GM18520 (cell line): Measurements from ENCODE around the gene DGCR2.
"Not testable (repeated sequence)": the region's sequence is repeated elsewhere in the genome, so short reads cannot be mapped to it uniquely, and the experiment has no call there.

Experiments
- ATAC-seq: cut with Tn5 transposase; IDR thresholded peaks from one replicate; pipeline ENCODE4 v1.9.1; 2021; ENCODE audit not compliant: unreplicated experiment

The DGCR2 gene, protein sequence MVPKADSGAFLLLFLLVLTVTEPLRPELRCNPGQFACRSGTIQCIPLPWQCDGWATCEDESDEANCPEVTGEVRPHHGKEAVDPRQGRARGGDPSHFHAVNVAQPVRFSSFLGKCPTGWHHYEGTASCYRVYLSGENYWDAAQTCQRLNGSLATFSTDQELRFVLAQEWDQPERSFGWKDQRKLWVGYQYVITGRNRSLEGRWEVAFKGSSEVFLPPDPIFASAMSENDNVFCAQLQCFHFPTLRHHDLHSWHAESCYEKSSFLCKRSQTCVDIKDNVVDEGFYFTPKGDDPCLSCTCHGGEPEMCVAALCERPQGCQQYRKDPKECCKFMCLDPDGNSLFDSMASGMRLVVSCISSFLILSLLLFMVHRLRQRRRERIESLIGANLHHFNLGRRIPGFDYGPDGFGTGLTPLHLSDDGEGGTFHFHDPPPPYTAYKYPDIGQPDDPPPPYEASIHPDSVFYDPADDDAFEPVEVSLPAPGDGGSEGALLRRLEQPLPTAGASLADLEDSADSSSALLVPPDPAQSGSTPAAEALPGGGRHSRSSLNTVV

DNA sequence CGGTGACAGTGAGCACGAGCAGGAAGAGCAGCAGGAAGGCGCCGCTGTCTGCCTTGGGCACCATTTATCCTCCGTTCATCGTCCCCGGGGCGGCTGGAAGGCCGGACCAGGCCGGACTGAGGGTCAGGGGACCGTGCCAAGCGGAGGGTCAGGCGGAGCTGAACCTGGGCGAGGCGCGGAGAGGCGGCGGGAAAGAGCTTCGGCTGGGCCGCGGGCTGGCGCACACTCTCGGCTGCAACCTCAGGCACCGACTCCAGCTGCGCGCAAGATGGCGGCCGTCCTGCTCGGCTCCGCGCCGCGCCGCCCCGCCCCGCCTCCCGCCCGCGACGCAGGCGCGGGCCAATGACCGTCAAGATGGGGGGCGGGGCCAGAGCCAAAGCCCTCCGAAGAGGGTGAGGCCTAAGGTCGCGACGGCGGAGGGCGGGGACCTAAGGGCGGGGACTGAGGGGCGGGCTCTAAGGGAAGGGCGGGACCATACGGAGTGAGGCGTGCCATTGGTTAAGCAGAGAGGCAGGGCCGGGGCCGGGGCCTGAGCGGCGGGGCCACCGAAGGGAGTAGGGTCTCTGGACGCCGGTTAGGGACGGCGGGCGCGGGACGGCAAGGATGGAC lies at the start of gene DGCR2:
Gene DGCR2, minus strand, starts transcription at position 270 of the 609 bp plus-strand sequence. Its CDS starts 206 bp downstream, at position 64.
- peak; percentile 55 for ATAC-seq

DNA sequence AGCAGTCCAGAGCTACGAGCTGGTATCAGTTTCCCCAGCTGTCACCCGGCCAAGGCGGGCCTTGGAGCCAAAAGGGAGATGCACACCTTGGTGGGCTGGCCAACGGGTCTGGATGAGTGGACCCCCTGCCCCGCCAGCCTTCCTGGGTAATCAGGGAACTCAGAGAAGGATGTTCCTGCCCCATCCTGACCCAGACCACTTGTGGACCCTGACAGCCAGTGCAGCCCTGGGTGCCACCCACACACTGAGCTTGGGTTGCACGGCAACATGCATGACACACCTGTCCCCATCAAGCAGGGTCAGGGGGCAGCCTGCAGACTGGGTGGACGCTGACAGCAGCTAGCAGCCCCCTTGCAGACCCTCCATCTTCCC lies 47.7 kb upstream of the DGCR2 start:
- ATAC-seq, result no peak

DNA sequence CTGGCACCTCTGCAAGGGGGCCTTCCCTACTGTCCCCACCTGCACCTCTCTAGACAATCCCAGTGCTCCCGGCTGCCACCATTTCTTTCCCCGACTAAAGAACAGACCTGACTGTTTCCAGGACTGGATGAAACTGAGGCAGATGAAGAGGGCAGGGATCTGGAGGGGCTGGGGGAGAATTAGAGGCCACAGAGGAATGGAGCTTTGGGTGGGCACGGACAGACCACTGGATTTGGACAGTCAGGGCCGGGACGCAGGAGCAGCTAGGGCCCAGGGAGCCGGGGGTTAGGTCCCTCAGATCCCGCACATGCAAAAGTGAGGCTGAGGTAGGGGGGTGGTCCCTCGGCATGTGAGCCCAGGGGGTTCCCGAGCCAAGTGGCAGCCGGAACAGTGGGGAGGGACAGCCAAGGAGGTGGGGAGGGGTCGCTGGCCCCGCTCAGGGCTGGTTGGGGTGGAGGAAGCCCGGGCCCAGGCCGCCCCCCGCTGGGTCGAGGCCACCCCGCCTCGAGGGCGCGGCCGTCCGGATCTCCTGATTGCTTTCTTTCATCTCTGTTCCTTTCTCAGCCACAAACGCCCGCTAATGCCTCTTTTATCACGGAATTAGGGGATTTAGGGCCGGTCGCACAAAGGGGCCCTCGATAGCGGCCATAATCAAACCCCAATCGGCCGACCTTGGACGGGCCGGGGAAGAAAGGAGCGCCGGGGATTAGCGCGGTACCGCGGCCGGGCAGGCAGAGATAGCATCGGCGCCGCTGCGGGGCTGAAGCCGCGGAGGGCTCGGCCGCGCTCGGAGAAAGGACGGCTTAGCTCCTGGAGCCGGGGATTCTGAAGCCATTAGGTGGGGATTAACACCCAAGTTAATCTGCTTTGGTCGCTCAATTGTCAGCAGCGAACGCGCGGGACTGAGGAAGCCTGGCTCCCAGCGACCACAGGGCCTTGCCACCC lies 47.1 kb upstream of the DGCR2 start:
- ATAC-seq, result no peak

DNA sequence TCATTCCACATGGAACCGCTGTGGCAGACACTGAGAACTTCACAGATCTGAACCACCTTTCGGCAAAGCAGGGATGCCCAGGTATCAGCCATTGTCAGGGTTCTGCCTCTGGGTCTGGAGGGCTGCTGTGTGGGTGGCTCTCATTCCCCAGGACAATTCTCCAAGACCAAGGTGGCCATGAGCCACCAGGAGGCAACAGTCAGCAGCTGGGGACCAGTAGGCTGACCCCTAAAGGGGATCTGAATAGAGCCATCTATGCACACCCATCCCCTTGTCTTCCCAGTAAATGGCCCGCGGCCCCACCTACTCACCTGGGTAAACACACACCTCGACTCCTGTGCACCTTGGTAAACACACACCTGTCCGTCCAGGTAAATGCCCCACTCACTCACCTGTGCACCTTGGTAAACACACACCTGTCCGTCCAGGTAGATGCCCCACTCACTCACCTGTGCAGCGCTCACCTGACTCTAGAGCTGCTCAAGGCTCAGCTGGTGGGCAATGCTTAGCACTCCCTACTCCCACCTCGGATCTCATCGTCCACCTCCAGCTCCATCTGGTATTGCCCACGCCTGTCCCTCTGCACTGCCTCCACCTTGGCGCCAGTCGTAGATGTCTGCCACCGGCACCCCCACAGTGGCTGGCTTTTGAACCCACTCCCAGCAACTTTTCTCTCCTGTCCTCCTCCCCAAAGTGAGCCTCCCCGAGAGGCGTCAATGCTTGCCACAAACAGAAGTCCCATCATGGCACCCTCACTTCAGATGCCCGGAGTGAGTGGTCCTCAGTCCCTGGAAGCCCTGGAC lies 46.1 kb upstream of the DGCR2 start:
- ATAC-seq, result no peak

DNA sequence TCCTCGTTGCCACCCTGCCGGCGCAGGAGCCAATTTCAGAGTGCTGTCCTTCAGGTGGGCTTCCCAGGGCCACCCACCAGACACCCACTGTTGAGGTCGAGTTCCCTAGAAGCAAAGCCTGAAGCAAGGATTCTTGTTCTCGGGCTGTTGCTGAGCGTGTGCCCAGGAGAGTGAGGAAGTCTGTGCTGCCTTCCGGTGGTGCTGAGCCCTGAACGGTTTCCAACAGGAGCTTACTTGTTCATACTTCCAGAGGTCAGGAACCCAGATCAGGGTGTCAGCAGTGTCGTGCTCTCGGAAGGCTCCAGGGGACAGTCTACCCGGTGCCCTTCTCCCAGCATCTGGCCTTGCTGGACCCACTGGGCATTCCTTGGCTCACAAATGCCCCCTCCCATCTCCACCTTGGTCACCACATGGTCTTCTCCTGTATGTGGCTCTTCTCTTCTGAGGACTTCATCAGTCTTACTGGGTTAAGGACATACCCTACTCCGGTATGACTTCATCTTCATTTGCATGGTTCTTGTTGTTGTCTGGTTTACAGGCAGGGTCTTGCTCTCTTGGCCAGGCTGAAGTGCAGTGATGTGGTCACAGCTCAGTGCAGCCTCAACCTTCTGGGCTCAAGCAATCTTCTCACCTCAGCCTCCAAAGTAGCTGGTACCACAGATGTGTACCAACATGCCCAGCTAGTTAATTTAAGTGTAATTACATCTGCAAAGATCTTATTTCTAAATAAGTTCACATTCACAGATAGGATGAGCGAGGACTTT lies 45.1 kb upstream of the DGCR2 start:
- no peak for ATAC-seq

DNA sequence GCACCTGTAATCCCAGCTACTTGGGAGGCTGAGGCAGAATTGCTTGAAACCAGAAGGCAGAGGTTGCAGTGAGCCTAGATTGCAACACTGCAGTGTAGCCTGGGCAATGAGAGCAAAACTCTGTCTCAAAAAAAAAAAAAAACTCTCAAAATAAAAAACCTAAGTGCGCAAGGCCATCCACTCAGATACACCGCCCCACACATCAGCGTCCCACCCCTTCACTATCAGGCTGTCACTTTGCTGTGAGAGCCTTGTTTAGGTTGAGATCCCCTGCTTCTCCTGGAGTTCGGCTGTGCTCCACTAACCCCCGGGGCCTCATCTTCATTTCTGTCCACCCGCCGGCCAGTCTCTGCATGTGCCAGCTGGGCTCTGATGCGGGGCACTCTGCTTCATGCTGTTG lies 44.2 kb upstream of the DGCR2 start:
- no peak for ATAC-seq

DNA sequence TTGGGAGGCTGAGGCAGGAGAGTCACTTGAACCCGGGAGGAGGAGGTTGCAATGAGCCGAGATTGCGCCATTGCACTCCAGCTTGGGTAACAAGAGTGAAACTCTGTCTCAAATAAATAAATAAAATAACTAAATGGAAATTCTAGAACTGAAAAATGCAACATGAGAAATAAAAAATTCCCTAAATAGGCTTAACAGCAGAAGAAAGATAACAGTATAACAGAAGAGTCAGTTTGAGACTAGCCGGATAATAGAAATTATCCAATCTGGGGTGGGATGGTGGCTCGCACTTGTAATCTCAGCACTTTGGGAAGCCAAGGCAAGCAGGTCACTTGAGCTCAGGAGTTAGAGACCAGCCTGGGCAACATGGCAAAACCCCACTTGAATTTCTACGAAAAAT lies 42.2 kb upstream of the DGCR2 start:
- ATAC-seq, result no peak

DNA sequence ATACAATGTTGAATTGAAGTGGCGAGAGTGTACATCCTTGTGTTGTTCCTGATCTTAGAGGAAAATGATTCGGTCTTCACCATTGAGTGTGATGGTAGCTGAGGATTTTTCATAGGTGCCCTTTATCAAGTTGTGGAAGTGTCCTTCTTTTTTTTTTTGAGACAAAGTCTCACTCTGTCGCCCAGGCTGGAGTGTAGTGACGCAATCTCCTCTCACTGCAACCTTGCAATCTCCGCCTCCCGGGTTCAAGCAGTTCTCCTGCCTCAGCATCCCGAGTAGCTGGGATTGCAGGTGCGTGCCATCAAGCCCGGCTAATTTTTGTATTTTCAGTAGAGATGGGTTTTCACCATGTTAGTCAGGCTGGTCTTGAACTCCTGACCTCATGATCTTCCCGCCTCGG lies 36.4 kb upstream of the DGCR2 start:
- not testable (repeated sequence) for ATAC-seq

DNA sequence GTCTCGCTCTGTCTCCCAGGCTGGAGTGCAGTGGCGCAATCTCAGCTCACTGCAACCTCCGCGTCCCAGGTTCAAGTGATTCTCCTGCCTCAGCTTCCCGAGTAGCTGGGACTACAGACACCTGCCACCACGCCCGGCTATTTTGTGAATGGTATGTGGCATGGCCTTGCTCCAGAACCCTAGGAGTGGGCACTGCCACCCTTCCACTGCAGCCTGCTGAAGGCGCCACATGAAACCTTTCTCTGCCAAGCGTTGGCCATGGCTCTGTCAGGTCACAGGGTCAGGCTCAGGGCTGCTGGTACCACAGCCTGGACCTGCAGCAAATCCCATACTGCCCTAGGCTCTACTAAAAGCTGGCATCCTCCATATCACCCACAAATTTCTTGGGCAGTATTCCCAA lies 33.9 kb upstream of the DGCR2 start:
- ATAC-seq, result not testable (repeated sequence)

DNA sequence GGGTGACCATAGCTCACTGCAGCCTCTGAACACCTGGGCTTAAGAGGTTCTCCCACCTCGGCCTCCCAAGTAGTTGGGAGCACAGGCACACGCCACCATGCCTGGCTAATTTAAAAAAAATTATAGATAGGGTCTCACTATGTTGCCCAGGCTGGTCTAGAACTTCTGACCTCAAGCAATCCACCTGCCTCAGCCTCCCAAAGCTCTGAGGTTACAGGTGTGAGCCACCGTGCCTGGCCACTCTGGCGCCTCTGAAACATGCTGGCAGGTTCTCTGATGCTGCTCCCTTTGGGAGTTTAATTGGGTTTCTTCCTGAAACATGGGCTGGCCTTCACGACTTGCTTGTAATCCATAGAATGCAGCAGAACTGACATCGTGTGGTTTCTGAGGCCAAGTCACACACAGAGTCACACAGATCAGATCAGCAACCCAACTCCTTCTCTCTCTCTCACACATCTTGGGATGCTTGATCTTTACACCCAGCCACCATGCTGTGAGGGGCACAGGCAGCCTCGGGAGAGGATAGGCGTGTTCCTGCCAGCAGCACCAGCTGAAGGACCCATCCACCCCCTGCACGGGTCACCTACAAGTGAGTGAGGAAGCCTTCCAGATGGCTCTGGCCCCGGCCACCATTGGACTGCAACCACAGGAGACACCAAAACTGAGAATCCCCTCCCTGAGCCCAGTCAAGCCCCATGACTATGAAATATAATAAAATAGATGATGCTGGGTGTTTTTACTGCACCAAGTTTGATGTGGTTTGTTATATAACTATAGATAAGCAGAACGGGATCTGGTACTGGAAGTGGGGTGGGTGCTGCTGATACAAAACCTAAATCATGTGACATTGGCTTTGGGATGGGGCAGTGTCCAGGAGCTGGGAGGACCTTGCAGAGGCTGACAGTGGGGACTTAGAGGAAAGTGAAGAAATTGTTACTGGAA lies 31.0 kb upstream of the DGCR2 start:
- ATAC-seq, result no peak

DNA sequence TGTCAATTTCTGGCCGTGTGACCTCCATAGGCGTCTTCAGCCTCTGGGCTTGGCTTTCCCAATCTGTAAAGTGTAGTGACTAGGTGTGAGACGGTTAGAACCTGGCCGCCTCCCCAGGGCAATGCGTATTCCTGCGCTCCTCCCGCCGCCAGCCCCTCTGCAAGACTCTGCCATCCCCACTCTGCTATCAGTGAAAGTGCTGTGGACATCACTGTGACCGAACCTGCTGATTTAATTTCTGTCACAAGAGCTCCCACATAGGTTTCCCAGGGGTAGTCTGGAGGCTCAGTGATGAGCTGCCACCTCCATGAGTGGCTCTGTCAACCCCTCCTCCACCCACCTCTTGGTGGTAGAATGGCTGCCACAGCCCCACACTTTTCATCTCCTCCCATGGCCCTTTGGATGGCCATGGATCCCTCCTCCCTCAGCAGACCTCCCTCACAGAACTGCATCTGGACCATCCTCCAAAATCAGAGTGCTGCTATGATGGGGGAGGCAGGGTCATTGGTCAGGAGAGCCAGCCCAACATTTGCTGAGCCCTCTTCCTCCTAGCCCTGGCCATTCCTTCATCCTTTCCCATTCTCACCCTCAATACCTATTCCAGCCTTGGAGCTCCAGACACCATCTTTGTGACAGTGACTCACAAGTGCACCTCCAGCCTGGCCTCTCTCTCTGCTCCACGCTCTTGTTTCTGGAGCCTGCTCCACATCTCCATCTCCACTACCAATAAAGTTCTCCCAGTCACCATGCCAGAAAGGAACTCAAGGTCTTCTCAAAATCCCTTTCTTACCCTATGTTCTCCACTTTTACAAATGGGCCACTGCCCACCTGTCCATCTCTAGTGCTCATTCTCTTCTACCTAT lies 29.3 kb upstream of the DGCR2 start:
- ATAC-seq, result no peak

DNA sequence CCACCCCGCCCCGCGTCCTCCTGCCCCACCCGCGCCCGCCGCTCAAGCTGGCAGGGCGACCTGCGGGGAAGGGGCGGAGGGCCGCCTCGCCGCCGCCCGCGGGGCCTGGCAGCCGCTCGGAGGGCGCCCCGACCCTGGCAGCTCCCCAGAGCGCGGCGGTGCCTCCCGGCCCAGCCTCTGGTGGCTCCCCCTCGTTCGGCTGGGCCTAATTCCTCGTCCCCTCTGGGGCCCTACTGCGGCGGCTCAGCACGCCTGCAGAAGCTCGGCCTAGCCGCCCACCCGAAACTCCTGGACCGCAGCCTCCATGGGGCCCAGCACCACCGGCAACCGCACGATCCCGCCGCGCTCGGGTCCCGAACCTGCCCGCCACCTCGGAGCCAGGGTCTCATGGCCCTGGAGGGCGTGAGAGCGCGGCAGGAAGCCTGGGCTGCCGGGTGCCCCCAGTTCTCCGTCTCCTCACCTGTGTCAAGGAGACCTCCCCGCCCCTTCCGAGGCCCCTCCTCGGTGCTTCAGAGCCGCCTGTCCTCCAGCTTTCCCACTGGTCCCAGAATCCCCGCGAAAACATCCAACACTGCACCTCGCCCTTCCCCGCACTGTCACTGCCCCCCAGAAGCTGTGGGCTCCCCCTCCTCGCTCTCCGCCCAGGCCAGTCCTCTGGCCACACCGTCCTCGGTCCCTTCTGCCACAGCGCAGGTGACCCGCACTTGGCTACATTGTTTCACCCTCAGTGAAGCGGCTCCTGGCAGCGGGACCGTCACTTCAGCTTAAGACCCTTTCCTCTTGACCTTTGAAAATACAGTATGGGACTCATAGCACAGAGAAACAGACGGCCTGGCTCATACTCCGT lies 28.5 kb upstream of the DGCR2 start:
- no peak for ATAC-seq

DNA sequence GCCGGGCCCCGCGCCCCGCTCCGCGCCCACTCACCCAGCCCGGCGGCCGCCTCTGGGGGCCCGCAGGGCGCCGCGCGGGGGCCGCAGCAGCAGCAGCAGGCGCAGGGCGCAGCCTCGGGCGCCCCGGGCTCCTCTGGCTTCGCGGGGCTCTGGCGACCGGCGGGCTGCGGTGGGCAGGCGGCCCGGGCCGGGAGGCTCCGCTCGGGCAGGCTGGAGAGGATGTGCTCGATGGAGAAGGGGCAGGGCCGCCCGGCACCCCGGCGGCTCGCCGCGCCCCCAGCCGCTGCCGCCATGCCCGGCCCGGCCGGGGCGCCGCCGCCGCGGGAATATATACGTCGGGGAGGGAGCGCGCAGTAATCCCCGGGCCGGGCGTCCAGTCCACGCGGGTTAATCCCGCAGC lies 27.8 kb upstream of the DGCR2 start, which contains the start of gene GSC2:
Gene GSC2, minus strand, starts transcription at position 302 of the 400 bp plus-strand sequence. Its CDS starts 9 bp downstream, at position 293.
- no peak for ATAC-seq

DNA sequence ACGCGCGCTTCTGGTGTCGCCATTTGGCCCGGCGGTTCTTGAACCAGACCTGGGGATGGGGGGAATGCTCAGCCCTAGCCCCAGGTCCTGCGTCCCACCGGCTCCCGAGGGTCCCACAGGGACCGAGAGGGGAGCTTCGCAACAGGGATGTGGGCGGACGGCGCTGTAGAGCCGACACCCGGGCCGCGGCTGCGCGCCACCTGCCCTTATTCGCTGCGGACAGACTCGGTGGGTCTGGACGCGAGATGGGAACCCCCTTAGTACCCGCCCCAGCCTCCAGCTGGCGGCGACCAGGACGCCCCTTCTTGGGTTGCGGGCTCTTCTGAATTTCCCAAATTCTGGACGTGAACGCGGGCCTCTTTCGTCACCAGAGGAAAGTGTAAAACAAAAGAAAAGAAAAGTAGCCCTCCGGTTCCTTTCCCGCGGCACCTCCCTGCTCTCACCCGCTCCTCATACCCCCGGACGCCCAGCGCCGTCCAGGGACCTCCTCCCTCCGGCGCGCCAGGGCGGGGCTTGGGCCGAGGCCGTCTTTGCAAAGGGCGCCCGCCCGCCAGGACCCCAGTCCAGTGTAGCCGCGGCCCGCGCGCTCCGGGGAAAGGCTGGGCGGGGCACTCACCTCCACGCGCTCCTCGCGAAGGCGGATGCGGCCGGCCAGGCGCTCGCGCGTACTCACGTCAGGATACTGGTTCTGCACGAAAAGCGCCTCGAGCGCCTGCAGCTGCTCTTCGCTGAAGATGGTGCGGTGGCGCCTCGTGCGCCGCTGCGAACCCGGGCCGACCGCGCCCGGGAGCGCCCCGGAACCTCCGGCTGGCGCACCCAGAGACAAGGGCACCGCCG lies 27.1 kb upstream of the DGCR2 start:
- no peak for ATAC-seq

DNA sequence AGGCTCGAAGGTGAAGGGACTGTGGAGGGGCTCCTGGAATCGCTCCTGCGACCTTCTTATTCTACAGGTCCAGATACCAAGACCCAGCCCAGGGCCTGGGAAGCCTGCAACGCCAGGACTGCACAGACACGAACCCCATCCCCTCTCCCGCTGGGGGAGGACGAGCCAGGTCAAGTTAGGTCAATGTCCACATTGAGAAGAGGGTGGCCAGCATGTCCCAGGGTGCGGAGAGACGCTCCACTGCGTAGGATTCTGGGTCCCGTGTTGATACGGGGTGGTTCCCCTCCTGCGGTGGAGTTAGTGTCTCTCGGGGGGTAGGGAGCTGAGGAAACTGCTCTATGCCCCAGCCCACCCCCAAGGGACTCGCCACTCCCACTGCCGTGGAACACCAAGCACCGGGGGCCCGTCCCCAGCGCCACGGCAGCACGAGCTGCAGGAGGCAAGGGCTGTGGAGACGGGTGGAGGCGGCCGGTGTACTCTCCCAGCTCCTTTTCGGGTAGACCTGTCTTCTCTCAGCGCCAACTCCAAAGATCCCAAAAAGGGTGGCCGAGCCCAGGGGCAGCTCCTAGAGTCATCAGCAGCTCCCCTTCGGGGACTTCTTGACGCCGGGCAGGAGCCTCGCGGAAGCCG lies 26.3 kb upstream of the DGCR2 start:
- no peak for ATAC-seq
